Fibroblast of villous mesenchyme (primary cell): Measurements from ENCODE around the gene GALNT3. TPM values are rescaled to one million over a fixed set of nuclear protein-coding genes. Genes with fewer than 3 reads are reported as not detected.

Experiments
- DNase-seq: peaks from one replicate; pipeline ENCODE4 v3.0.0-alpha.2; 2010; ENCODE audit warnings: low read depth
- H3K4me3 ChIP-seq: 2 replicates; pipeline ENCODE4 v1.5.1; 2011; ENCODE audit warnings: low read depth, mild to moderate bottlenecking, low read length
- CTCF ChIP-seq: IDR thresholded peaks from 2 replicates; pipeline ENCODE4 v1.5.1; 2012; ENCODE audit warnings: low read depth, mild to moderate bottlenecking, low read length; ENCODE audit not compliant: insufficient read depth
- total RNA-seq: library from RNA; depleted of rRNA; stranded (reverse); fragments of >200 nt; gene quantifications from 2 replicates; pipeline ENCODE4 v1.2.3, GENCODE V29; 2012

GALNT3 gene
- 1.3 and 4.3 TPM in 2 replicates for total RNA-seq

GRCh38 chr2:165793779-165794535 is at the start of gene GALNT3:
GALNT3 (minus strand) TSS chr2:165794247; CDS start chr2:165770700, 23,547 bp downstream.
- TF ChIP-seq CTCF, result no peak
- DNase-seq, result no peak
- H3K4me3 ChIP-seq, result peak within 1 kb of the TSS; percentile 42

GRCh38 chr2:165843351-165843750 is 49.3 kb upstream of the GALNT3 start:
- DNase-seq, result no peak
- H3K4me3 ChIP-seq, result no peak overlapping the region
- TF ChIP-seq CTCF, result no peak

- no peak for TF ChIP-seq CTCF
- DNase-seq, result no peak
These were observed 46.4 kb upstream of the GALNT3 start for GRCh38 chr2:165840333-165840958.

GRCh38 chr2:165839610-165840009 is 45.6 kb upstream of the GALNT3 start:
- TF ChIP-seq CTCF, result no peak
- DNase-seq, result no peak

More at GRCh38 chr2:165840333-165840958, 46.4 kb upstream of the GALNT3 start:
- no peak overlapping the region for H3K4me3 ChIP-seq

GRCh38 chr2:165837122-165837521 is 43.1 kb upstream of the GALNT3 start:
- no peak for TF ChIP-seq CTCF
- peak; percentile 23 for DNase-seq
- no peak overlapping the region for H3K4me3 ChIP-seq

More at GRCh38 chr2:165839610-165840009, 45.6 kb upstream of the GALNT3 start:
- H3K4me3 ChIP-seq, result no peak overlapping the region

- no peak for TF ChIP-seq CTCF
- no peak overlapping the region for H3K4me3 ChIP-seq
- no peak for DNase-seq
These were observed 41.3 kb upstream of the GALNT3 start for GRCh38 chr2:165835363-165835762.
